GM18868 (cell line): ENCODE data around the gene STX10.

Source experiments
- ATAC-seq: cut with Tn5 transposase; IDR thresholded peaks from one replicate; pipeline ENCODE4 v1.9.1; 2021; ENCODE audit warnings: mild to moderate bottlenecking, moderate library complexity; ENCODE audit not compliant: unreplicated experiment

The STX10 gene

DNA sequence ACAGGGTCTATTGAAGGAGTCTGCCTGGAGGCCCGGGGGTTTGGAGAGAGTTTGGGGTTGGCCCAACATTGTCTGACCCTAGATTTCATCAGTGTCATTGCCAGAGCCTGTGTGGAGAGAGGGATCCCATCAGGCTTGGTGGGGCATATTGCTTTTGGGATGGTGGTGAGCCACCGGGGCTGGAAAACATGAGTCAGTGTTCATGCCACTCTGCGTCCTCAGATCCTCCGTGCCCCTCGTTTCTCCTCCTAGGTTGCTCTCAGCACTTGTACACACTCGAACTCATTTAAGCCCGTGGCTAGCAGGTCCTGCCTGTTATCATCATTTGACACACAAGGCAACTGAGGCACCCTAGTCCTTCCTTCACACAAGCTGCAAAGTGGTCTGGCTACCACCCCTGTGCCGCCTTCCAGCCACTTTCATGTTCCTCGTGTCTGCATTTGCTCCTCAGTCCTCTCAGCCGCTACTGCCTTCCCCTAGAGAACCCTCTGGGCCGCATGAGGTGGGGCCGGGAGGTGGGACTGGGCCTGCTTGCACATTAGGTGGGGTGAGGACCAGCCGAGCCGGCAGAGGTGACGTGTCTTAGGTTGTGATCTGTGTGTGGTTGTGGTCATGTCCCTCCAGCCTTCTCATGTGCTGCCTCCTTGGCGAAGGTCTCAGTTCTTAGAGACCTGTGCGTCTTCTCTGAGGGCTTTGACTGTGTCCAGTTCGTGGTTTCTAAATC is 28.5 kb downstream of the STX10 start:
- ATAC-seq, result no peak

GRCh38 chr19:13120817-13121216 is 29.4 kb downstream of the STX10 start:
- no peak for ATAC-seq

DNA sequence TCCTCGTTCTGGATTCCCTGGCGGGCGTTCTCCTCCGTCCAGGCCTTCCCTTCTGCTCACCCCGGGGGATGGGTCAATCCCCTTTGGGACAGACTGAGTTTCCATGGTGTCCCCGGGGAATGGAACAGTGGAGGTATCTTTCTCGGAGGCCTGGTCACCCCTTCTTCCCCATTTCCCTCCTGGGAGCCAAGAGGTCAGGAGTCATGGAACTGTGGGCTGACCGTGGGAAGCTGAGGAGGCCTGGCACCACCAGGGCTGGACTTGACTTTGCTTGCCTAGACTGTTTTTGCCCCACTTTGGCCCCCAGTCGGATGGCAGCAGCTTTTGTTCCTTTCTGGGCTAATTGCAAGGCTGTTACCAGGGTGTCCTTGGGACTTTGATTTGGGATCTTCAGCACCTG is 30.1 kb downstream of the STX10 start:
- ATAC-seq, result no peak

DNA sequence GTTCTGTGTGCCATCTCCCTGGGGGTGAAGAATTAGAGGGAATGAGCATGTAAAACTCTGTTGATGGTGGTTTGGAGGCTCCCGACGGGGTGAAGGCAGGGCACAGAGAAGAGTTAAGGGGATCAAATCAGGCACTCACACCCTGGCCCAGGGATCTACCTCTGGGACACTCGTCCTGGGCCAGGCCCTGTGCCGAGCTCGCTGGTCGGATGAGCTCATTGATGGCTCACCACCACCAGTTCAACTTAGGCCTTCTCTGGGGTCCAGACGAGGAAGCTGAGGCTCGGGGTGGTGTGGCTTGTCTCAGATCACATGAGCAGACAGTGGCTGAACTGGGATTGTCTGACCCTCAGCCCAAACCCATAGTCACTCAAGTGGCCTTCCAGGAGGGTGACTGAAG is 30.5 kb downstream of the STX10 start:
- no peak for ATAC-seq

DNA sequence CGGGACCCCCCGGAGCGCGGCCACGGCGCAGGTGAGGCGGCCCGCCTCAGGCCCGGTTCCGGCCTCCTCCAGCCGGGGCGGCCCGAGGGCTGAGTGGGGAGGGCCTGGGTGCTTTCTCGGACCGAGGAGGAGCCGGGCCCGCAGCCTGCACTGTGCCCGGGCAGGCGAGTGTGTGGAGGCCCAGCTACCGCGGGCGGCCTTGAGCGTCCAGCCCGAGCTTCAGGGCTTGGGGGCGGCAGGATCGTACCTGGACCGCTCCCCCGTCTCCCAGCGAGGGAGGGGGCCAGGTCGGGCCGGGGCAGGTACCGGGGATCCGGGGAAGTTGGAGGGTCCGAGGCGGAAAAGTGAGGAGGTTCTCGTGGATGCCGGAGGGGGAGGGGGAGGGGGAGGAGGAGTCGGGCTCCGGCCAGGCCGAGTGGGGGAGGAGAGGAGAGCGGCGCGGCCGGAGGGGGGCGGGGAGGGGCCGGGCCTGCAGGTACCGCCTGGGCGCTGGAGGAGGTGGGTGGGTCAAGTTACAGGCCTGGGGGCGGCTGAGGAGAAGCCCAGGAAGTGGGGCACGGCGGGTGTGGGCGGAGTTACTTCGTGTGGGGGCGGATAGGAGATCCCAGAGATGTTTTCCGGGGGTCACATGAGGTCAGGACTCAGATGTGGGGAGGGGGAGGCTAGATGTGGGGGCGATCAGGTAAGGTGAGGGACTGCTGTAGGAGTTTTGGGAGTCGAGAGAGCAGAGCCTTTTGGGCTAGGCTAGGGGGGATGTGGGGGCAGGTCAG is 31.6 kb downstream of the STX10 start:
- ATAC-seq, result no peak

GRCh38 chr19:13117772-13118423 is 32.3 kb downstream of the STX10 start, which contains the start of gene NACC1:
TSS of gene NACC1 (plus strand) at chr19:13118264. CDS start at chr19:13135208, 16,944 bp downstream.
- ATAC-seq, result peak; percentile 59

- ATAC-seq, result no peak
Observed at GRCh38 chr19:13117176-13117771, 32.9 kb downstream of the STX10 start.

GRCh38 chr19:13116282-13117175 is 33.6 kb downstream of the STX10 start, which contains the start of gene TRMT1:
TSS of gene TRMT1 (minus strand) at chr19:13116740. CDS start at chr19:13116399, 341 bp downstream.
- ATAC-seq, result no peak

DNA sequence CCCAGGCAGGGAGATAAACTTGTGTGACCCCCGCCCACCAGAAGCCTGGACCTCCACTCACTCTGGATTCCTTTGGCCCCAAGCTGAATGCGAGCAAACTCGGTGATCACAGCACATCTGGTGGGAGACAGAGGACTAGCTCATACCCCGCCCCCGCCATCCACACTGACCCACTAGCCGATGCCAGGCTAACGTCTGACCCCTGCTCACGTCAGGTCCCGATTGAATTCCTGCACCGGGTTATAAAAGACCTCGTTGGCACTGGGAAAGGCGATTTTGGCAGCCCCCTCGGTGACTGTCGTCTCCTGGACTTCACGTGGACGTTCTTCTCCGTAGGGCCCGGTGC is 34.3 kb downstream of the STX10 start:
- ATAC-seq, result no peak

DNA sequence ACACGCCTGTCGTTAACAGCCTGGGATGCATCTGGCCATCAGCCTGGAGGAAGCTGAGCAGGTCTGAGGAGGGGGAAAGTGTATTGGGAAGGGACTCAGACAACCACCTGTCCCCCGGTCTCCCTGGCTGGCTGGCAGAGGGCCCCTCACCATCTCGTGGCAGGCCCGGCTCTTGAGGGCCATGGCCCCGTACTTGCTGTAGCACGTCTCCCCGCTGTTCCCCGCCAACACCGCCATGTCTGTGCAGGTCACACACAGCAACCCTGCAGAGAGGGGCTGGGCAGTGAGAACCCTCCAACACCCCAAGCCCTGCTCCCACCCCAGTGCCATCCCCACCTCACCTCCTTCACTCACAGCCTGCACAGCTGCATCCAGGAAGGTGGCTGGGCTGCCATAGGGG is 37.6 kb downstream of the STX10 start:
- ATAC-seq, result no peak

DNA sequence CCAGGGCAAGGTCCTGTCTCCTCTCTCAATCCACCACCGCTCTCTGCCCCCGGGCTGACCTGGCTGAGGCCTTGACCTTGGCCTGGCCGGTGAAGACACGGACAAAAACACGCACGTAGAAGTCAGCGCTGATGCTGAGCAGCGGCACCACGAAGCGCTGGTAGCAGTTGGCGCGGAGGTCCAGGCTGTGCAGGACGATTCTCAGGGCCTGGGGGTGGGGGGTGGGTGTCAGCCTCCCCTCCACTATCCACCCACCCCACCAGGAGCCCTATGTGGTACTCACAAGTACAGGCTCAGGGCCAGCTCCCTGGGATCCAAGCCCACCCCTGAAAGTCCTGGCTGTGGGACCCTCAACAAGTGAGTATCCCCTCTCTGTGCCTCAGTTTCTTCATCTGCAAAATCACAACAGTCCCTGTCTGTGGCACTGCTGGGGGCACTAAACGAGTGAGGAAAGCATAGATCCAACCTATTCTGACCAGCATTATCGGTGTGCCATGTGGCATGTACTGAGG is 40.0 kb downstream of the STX10 start:
- ATAC-seq, result no peak

DNA sequence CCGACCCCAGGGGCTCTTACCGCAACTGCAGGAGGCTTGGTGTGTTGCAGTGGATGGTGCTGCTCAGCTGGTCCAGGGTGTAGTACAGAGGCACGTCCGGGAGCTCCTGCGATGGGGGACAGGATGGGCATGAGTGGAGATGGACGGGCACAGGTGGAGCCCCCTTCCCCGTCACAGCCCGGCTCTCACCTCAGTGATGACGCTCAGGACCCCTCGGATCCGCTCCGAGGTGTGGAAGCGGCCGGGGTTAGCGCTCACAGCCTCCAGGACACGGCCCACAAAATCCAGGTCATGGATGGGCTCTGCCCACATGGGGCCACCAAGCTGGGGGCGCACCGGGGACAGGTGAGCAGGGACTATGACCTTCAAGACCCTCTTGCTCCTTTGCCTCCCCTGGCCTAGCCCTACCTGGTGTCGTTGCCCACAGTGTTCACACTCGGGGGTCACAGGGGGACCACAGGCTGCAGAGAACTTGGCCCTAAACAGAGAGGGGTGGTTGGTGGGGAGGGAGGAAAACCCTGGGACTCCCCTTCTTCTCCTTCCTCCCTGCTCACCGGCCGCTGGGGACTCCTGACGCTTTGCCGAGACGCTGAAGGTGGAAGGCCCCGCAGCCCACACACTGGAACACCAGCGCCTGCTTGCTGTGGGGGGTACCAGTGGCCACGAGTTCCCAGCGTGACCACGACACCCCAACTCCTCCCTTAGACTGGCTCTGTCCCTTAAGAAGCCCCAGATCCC is 40.6 kb downstream of the STX10 start:
- no peak for ATAC-seq

DNA sequence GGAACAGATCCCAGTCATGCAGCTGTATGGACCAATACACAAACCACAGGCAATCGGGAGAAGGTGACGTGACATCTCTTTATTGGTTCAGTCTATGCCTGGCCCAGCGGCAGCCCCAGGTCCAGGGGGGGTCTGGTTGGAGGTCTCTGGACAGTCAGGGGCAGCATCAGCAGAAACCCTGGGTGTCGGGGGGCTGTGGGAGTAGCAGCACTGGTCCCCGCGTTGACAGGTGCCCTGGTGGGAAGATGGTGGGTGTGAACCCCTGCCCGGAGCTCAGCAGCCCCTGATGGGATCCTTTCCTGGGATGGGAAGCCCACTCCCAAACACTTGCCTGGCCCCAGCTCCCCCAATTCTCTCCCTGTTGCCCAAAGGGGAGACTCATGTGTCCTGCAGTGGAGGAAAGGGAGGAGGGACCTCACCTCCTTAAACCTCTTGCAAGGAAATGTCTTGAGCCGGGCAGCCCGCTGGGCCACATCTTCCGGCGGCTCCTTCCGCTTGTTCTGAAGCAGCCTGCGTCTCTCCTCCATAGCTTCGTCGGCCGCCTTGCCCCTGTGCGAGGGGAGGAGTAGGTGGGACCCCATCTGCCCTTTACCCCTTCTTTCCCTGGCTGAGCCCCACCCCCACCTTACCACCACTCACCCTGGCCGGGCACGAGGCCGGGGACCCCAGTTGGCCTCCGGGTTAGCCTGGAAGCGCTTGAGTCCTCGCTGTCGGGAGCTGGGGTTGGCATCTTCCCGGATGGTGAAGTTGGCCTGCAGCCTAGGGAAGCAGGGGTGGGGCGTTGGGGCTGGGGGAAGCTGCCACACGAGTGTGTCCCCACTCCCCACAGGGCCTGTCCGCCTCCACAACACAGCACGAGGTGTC is 45.1 kb downstream of the STX10 start:
- ATAC-seq, result no peak

DNA sequence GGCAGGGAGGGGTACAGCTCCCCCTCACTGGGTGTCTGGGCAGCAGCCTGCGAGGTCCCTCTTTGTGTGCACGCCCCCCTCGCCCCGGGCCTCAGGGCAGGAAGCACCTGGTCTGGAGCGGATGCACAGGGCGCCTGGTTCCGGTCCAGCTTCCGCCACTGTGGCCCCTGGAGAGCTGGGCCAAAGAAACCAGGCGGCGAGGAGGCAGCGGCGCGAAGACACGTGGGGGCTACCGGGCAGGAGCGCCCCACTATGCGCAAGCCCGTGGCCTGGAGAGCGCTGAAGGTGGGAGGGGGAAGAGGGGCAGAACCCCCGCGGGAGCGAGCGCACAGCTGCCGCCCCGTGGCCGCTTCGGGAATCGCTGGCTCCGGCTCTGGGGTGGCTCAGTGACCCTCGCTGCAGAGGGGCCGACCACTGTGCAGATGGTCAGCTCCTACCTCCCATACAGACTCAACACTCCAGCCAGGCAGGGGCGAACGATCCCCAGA is 45.8 kb downstream of the STX10 start:
- ATAC-seq, result peak; percentile 39

GRCh38 chr19:13103581-13104359 is 46.4 kb downstream of the STX10 start:
- no peak for ATAC-seq

- peak; percentile 34 for ATAC-seq
Observed at GRCh38 chr19:13102666-13103580, 47.3 kb downstream of the STX10 start, which contains the start of gene LYL1. TSS of gene LYL1 (minus strand) at chr19:13102858. CDS start at chr19:13101171, 1,687 bp downstream.

DNA sequence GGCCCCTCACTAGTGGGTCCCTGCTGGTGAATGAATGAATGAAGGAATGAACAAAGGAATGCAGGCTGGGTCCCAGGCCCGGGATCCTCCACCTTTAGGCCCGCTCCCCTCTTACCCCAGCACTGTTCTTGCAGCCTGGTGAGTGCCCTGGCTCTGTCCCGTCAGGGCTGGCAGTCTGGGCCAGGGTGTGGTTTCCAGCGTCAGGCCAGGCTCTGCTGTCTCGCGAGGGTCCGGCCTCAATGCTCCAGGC is 47.8 kb downstream of the STX10 start:
- ATAC-seq, result no peak
